IMR-90 (cell line): ENCODE measurements around the gene AMIGO1. TPM values are rescaled to one million over a fixed set of nuclear protein-coding genes. Genes with fewer than 3 reads are reported as not detected.

Experiments
- polyA plus RNA-seq, 3 experiments: library from polyadenylated mRNA; depleted of rRNA; stranded (reverse); fragments of >200 nt; gene quantifications; 2 replicates each; pipeline ENCODE4 v1.2.3, GENCODE V29; 2012; ENCODE audit warnings: low replicate concordance in 1 of 3
- total RNA-seq: library from RNA; depleted of rRNA; stranded (reverse); fragments of >200 nt; gene quantifications from 2 replicates; pipeline ENCODE4 v1.2.3, GENCODE V29; 2012; rRNA removed

The AMIGO1 gene
- total and polyA plus RNA-seq, 2 of the 4 experiments (the other 2 are of a cell fraction): 1.5 to 1.6 TPM

Other genes with a start within 250 kb of the AMIGO1 start
- 34.6 and 36.4 TPM in 2 replicates for gene PSRC1, start 226.6 kb downstream of the AMIGO1 start, total RNA-seq
- 40.3 and 42.1 TPM in 2 replicates for gene PSRC1, start 226.6 kb downstream of the AMIGO1 start, polyA plus RNA-seq (2012; rRNA removed)
- gene MYBPHL, start 202.7 kb downstream of the AMIGO1 start, total RNA-seq: not detected in 2 replicates
- 0.07 TPM in 1 of 2 replicates, not detected in the other for gene MYBPHL, start 202.7 kb downstream of the AMIGO1 start, polyA plus RNA-seq (2012; rRNA removed)
- gene SORT1, start 111.8 kb downstream of the AMIGO1 start, total RNA-seq: 16.7 and 18.9 TPM in 2 replicates
- gene SORT1, start 111.8 kb downstream of the AMIGO1 start, polyA plus RNA-seq (2012; rRNA removed): 13.7 and 15.8 TPM in 2 replicates
- 75.5 and 83.9 TPM in 2 replicates for gene PSMA5, start 83.3 kb downstream of the AMIGO1 start, total RNA-seq
- gene PSMA5, start 83.3 kb downstream of the AMIGO1 start, polyA plus RNA-seq (2012; rRNA removed): 107 TPM in 2 replicates
- gene SYPL2, start 43.2 kb downstream of the AMIGO1 start, total RNA-seq: under 0.01 TPM in 2 replicates
- 0.55 and 0.65 TPM in 2 replicates for gene SYPL2, start 43.2 kb downstream of the AMIGO1 start, polyA plus RNA-seq (2012; rRNA removed)
- gene ATXN7L2, start 25.8 kb downstream of the AMIGO1 start, total RNA-seq: 1.3 and 1.7 TPM in 2 replicates
- 4.8 and 6.4 TPM in 2 replicates for gene ATXN7L2, start 25.8 kb downstream of the AMIGO1 start, polyA plus RNA-seq (2012; rRNA removed)
- 3.6 and 5.7 TPM in 2 replicates for gene CYB561D1, start 15.6 kb downstream of the AMIGO1 start, total RNA-seq
- 5.6 and 8.1 TPM in 2 replicates for gene CYB561D1, start 15.6 kb downstream of the AMIGO1 start, polyA plus RNA-seq (2012; rRNA removed)
- gene GPR61, start 30.1 kb upstream of the AMIGO1 start, total RNA-seq: under 0.01 TPM in 1 of 2 replicates, not detected in the other
- not detected in 2 replicates for gene GPR61, start 30.1 kb upstream of the AMIGO1 start, polyA plus RNA-seq (2012; rRNA removed)
- gene GNAI3, start 38.9 kb upstream of the AMIGO1 start, total RNA-seq: 14.9 and 25.0 TPM in 2 replicates
- 4.8 and 5.9 TPM in 2 replicates for gene GNAI3, start 38.9 kb upstream of the AMIGO1 start, polyA plus RNA-seq (2012; rRNA removed)
- 0.28 and 0.36 TPM in 2 replicates for gene GNAT2, start 109.9 kb upstream of the AMIGO1 start, total RNA-seq
- 0.17 and 0.26 TPM in 2 replicates for gene GNAT2, start 109.9 kb upstream of the AMIGO1 start, polyA plus RNA-seq (2012; rRNA removed)
- 50.3 and 61.5 TPM in 2 replicates for gene AMPD2, start 110.1 kb upstream of the AMIGO1 start, total RNA-seq
- gene AMPD2, start 110.1 kb upstream of the AMIGO1 start, polyA plus RNA-seq (2012; rRNA removed): 103 and 116 TPM in 2 replicates
- gene GSTM4, start 146.4 kb upstream of the AMIGO1 start, total RNA-seq: 6.4 and 10.4 TPM in 2 replicates
- 37.8 and 42.2 TPM in 2 replicates for gene GSTM4, start 146.4 kb upstream of the AMIGO1 start, polyA plus RNA-seq (2012; rRNA removed)
- 6.9 and 10.2 TPM in 2 replicates for gene GSTM2, start 158.3 kb upstream of the AMIGO1 start, total RNA-seq
- gene GSTM2, start 158.3 kb upstream of the AMIGO1 start, polyA plus RNA-seq (2012; rRNA removed): 85.5 and 93.9 TPM in 2 replicates
- gene GSTM1, start 178.1 kb upstream of the AMIGO1 start, total RNA-seq: not detected in 2 replicates
- gene GSTM1, start 178.1 kb upstream of the AMIGO1 start, polyA plus RNA-seq (2012; rRNA removed): not detected in 2 replicates
- 0.28 and 0.36 TPM in 2 replicates for gene GSTM5, start 202.5 kb upstream of the AMIGO1 start, total RNA-seq
- gene GSTM5, start 202.5 kb upstream of the AMIGO1 start, polyA plus RNA-seq (2012; rRNA removed): 1.2 TPM in 2 replicates
- gene GSTM3, start 231.3 kb upstream of the AMIGO1 start, total RNA-seq: 101 and 131 TPM in 2 replicates
- gene GSTM3, start 231.3 kb upstream of the AMIGO1 start, polyA plus RNA-seq (2012; rRNA removed): 97.4 and 102 TPM in 2 replicates